Measurements from ENCODE around the gene OR10K2. TPM values are rescaled to one million over a fixed set of nuclear protein-coding genes. Genes with fewer than 3 reads are reported as not detected.

Gene OR10K2
- total and polyA plus RNA-seq, 2 donors (not counting 3 experiments of a cell fraction or from before 2014, with no cell fraction given), result not detected

- intact Hi-C loops (cut with micrococcal nuclease) (no loop called here), dilution Hi-C loops (cut with MboI; ENCODE audit: extremely low pct_ligation_motif_present, low sequenced_read_pairs) (no loop called here)
- no peaks in the 10 kb centered on the region for H3K4me1 ChIP-seq (ENCODE audit: control insufficient read depth, extremely low read depth, insufficient read depth, low read length)
- no peaks in the 10 kb centered on the region for H3K27me3 ChIP-seq (ENCODE audit: control insufficient read depth in 2 of 2, insufficient read depth in 2 of 2, low read length in 2 of 2)
- no peak within 1 kb of the TSS for H3K9ac ChIP-seq (replicated peaks; ENCODE audit: extremely low read depth, insufficient read depth, low read length)
- no peaks in the 10 kb centered on the region for H4K20me1 ChIP-seq (replicated peaks; ENCODE audit: control insufficient read depth, extremely low read depth, insufficient read depth, low read length)
- H3K79me2 ChIP-seq (ENCODE audit: control insufficient read depth, insufficient read depth, low read length), result no peaks in the 10 kb centered on the region
- no peaks in the 10 kb centered on the region for H3K9me3 ChIP-seq (replicated peaks; ENCODE audit: control insufficient read depth, insufficient read depth, low read length)
- no peak within 1 kb of the TSS for H3K27ac ChIP-seq (ENCODE audit: insufficient read depth, low read depth, low read length)
- ChIA-PET POLR2A (no interaction called here), CTCF (no interaction called here)
- H3K4me2 ChIP-seq (ENCODE audit: insufficient read depth, low read length), result no peak within 1 kb of the TSS
- no peak for TF ChIP-seq POLR2AphosphoS5 (IDR thresholded peaks at IDR 0.05; ENCODE audit: insufficient read depth, low read depth, low read length)
- no peak for TF ChIP-seq MYC (IDR thresholded peaks at IDR 0.05; ENCODE audit: low read depth, low read length)
- no peak for TF ChIP-seq MAX (IDR thresholded peaks at IDR 0.05; ENCODE audit: insufficient read depth, insufficient read length)
- TF ChIP-seq FOS (IDR thresholded peaks at IDR 0.05; ENCODE audit: borderline replicate concordance, insufficient read depth, low read length), result no peak
- TF ChIP-seq EZH2 (IDR thresholded peaks at IDR 0.05; ENCODE audit: borderline replicate concordance, low read depth, low read length, severe bottlenecking), result no peak
- TF ChIP-seq CTCF (IDR thresholded peaks at IDR 0.05; ENCODE audit: extremely low read depth in 1 of 2, insufficient read depth in 1 of 2, low read depth in 1 of 2, low read length in 2 of 2), result no peak
- TF ChIP-seq JUN (IDR thresholded peaks at IDR 0.05; ENCODE audit: borderline replicate concordance, insufficient read depth, insufficient read length, low read depth), result no peak
- TF ChIP-seq POLR2A (IDR thresholded peaks at IDR 0.05; ENCODE audit: low read depth, low read length), result no peak
- TF ChIP-seq GATA2 (IDR thresholded peaks at IDR 0.05; ENCODE audit: insufficient read depth, insufficient read length, low read depth, low read length), result no peak
- no peaks in the 10 kb centered on the region for H3K9me1 ChIP-seq (replicated peaks; ENCODE audit: control insufficient read depth, extremely low read depth, insufficient read depth, low read length)
- no peak within 1 kb of the TSS for H2AFZ ChIP-seq (ENCODE audit: low read depth, low read length)
- no peak for FAIRE-seq
- no peaks in the 10 kb centered on the region for H3K36me3 ChIP-seq (ENCODE audit: control insufficient read depth in 2 of 2, extremely low read depth in 1 of 2, insufficient read depth in 2 of 2, low read length in 2 of 2)
- no peak for DNase-seq (ENCODE audit: low read depth, low spot score)
- no peak within 1 kb of the TSS for H3K4me3 ChIP-seq (replicated peaks in 1 of 3; ENCODE audit: insufficient read depth in 1 of 3, low read depth in 1 of 3, low read length in 3 of 3)
- no TSS peak for BruUV-seq (replicated peaks)
These were observed 45.9 kb upstream of the OR10K2 start, which contains the start of gene OR10R2 for GRCh38 chr1:158471920-158472319. OR10R2 (plus strand) TSS chr1:158472220; CDS start chr1:158472326, 106 bp downstream.
